C4-2B (cell line): ENCODE data around the gene ATXN1.

Experiments used
- CTCF ChIP-seq: fragments of 450-650 bp; conservative IDR thresholded peaks from 2 replicates; pipeline ENCODE4 v1.5.1; 2017; ENCODE audit warnings: mild to moderate bottlenecking
- ZFX ChIP-seq: fragments of 450-650 bp; IDR thresholded peaks from 2 replicates; pipeline ENCODE4 v1.6.1; 2017

DNA sequence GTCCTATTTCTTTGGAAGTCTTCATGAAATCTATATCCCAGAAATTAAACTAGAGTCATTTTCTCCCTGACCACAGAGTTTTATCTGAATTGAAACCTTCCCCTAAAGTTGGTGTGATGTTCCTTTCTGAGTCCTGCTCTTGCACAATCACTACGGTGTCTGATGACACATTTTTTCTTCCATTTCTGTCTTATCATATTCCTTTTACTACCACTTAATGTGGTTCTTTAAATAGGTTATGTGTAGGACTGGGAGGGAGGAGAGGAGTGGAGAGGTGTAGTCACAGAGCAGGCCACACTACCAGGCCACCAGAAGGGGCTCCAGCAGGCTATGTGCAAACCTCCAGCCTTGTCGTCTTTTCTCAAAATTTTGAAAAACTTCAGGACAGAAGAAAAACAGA, 39.7 kb upstream of the ATXN1 start:
- TF ChIP-seq CTCF (no peak), ZFX (no peak)
